Central memory CD8-positive, alpha-beta T cell (primary cell): ENCODE measurements around the gene NEMP1.
"Not testable (repeated sequence)": the region's sequence is repeated elsewhere in the genome, so short reads cannot be mapped to it uniquely, and the experiment has no call there.

Source experiments
- ATAC-seq: fragments of 150-1000 bp; cut with Tn5 transposase; replicated peaks from 2 replicates; pipeline ENCODE4 v1.10.0; 2022; ENCODE audit warnings: mild to moderate bottlenecking, moderate FRiP score, moderate number of reproducible peaks; ENCODE audit not compliant: poor library complexity, severe bottlenecking; ENCODE audit errors: extremely low read depth
- DNase-seq, 2 donors: peaks; one replicate each; pipeline ENCODE4 v3.0.0; 2021; ENCODE audit warnings: low spot score in 2 of 2
- H3K27ac Mint-ChIP-seq: one replicate; pipeline ENCODE4 v1.8.0; 2022; ENCODE audit warnings: low read depth, mild to moderate bottlenecking, moderate library complexity, mixed read lengths
- H3K27me3 Mint-ChIP-seq: one replicate; pipeline ENCODE4 v1.8.0; 2022; ENCODE audit warnings: mixed read lengths
- H3K36me3 Mint-ChIP-seq: one replicate; pipeline ENCODE4 v1.8.0; 2022; ENCODE audit warnings: mild to moderate bottlenecking, moderate library complexity, mixed read lengths; ENCODE audit not compliant: insufficient read depth
- H3K4me1 Mint-ChIP-seq: one replicate; pipeline ENCODE4 v1.8.0; 2022; ENCODE audit warnings: mixed read lengths
- H3K4me3 Mint-ChIP-seq: one replicate; pipeline ENCODE4 v1.8.0; 2022; ENCODE audit warnings: mild to moderate bottlenecking, moderate library complexity, mixed read lengths
- H3K9me3 Mint-ChIP-seq: one replicate; pipeline ENCODE4 v1.8.0; 2022; ENCODE audit warnings: mixed read lengths

Gene NEMP1

GRCh38 chr12:57080855-57081254 is 2.3 kb upstream of the NEMP1 start:
- ATAC-seq, result no peak
- no peak overlapping the region for H3K4me3 Mint-ChIP-seq
- H3K27me3 Mint-ChIP-seq, result no peaks in the 10 kb centered on the region

GRCh38 chr12:57079821-57080220 is 1.2 kb upstream of the NEMP1 start:
- H3K27me3 Mint-ChIP-seq, result no peaks in the 10 kb centered on the region
- DNase-seq (no peak), ATAC-seq (no peak)
- H3K36me3 Mint-ChIP-seq, result peaks cover 13% of the 10 kb centered on the region
- no peaks in the 10 kb centered on the region for H3K9me3 Mint-ChIP-seq
- peaks cover 13% of the 10 kb centered on the region for H3K4me1 Mint-ChIP-seq
- no peak overlapping the region for H3K4me3 Mint-ChIP-seq
- no peak overlapping the region for H3K27ac Mint-ChIP-seq

More at GRCh38 chr12:57080855-57081254, 2.3 kb upstream of the NEMP1 start:
- no peak for DNase-seq
- no peaks in the 10 kb centered on the region for H3K9me3 Mint-ChIP-seq
- H3K27ac Mint-ChIP-seq, result no peak overlapping the region
- peaks cover 13% of the 10 kb centered on the region for H3K36me3 Mint-ChIP-seq
- peaks cover 21% of the 10 kb centered on the region for H3K4me1 Mint-ChIP-seq

DNA sequence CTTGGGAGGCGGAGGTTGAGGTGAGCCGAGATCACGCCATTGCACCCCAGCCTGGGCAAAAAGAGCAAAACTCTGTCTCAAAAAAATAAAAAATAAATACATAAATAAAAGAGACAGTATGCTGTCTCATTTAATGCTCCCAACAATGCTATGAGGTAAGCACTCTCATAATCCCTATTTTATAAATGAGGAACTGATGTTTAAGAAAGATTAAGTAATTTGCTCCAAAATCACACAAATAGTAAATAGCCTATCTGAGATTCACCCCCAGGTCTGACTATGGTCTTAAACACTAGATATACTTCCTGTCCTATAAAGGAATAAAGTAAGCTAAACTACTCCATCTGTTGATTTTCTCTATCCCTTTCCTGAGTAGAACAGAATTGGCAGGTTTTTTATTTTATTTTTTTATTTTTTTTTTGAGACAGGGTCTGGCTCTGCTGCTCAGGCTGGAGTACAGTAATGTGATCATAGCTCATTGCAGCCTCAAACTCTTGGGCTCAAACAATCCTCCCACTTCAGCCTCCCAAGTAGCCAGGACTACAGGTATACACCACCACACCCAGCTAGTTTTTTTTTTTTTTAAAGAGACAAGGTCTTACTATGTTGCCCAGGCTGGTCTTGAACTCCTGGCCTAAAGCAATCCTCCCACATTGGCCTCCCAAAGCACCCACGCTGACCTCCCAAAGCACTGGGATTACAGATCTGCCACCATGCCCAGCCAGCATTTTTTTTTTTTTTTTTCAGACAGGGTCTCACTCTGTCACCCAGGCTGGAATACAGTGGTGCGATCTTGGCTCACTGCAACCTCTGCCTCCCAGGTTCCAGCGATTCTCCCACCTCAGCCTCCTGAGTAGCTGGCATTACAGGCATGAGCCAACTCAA is 4.8 kb downstream of the NEMP1 start:
- not testable (repeated sequence) for H3K9me3 Mint-ChIP-seq, H3K4me3 Mint-ChIP-seq, DNase-seq, H3K27ac Mint-ChIP-seq, H3K27me3 Mint-ChIP-seq, ATAC-seq
- Mint-ChIP-seq H3K4me1 (peaks cover 22% of the 10 kb centered on the region), H3K36me3 (peaks cover 22% of the 10 kb centered on the region)

DNA sequence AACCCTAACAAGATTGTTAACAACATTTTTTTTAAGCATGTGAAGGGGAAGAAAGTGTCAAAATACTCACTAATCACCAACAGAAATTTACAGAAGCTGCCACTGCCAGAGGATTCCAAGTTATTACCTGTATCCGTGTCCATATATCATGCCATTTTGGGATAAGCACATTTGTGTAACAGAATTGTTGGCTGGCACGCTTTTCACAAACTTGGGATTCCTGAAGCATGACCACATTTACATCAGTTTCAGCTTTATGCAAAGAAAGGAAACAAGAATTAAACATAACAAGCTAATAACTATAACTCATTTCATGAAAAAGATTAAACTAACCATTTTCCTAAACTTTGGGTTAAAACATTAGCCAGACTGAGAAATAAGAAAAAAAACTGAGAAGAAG is 5.9 kb downstream of the NEMP1 start:
- ATAC-seq, result no peak
- H3K4me1 Mint-ChIP-seq, result peaks cover 16% of the 10 kb centered on the region
- H3K36me3 Mint-ChIP-seq, result peaks cover 17% of the 10 kb centered on the region
- DNase-seq, result no peak
- H3K27me3 Mint-ChIP-seq, result no peaks in the 10 kb centered on the region
- no peaks in the 10 kb centered on the region for H3K9me3 Mint-ChIP-seq
- peak overlapping the region; percentile 41 for H3K27ac Mint-ChIP-seq
- no peak overlapping the region for H3K4me3 Mint-ChIP-seq

GRCh38 chr12:57069523-57069922 is 9.1 kb downstream of the NEMP1 start:
- H3K4me3 Mint-ChIP-seq, result no peak overlapping the region
- peaks cover 12% of the 10 kb centered on the region for H3K36me3 Mint-ChIP-seq
- H3K4me1 Mint-ChIP-seq, result peaks cover 17% of the 10 kb centered on the region
- no peaks in the 10 kb centered on the region for H3K9me3 Mint-ChIP-seq
- peak overlapping the region; percentile 17 for H3K27ac Mint-ChIP-seq
- H3K27me3 Mint-ChIP-seq, result no peaks in the 10 kb centered on the region
- DNase-seq, result peak; percentile 34 to 59
- peak; percentile 96 for ATAC-seq

DNA sequence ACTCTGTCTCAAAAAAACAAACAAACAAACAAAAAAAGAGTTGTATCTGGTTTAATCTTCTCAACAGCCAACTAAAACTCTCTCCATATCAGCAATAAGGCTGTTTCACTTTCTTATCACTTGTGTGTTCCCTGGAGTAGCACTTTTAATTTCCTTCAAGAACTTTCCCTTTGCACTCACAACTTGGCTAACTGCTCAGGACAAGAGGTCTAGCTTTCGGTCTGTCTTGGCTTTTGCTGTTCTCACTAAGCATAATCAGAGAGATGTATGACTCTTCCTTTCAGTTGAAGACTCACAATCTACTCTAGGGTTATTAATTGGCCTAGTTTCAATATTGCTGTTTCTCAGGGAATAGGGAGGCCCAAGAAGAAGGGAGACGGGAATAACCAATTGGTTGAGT is 12.3 kb downstream of the NEMP1 start:
- H3K36me3 Mint-ChIP-seq, result peaks cover 6% of the 10 kb centered on the region
- H3K9me3 Mint-ChIP-seq, result no peaks in the 10 kb centered on the region
- no peak for ATAC-seq
- DNase-seq, result no peak
- H3K27me3 Mint-ChIP-seq, result no peaks in the 10 kb centered on the region
- no peak overlapping the region for H3K4me3 Mint-ChIP-seq
- H3K27ac Mint-ChIP-seq, result peak overlapping the region; percentile 61
- peaks cover 20% of the 10 kb centered on the region for H3K4me1 Mint-ChIP-seq

DNA sequence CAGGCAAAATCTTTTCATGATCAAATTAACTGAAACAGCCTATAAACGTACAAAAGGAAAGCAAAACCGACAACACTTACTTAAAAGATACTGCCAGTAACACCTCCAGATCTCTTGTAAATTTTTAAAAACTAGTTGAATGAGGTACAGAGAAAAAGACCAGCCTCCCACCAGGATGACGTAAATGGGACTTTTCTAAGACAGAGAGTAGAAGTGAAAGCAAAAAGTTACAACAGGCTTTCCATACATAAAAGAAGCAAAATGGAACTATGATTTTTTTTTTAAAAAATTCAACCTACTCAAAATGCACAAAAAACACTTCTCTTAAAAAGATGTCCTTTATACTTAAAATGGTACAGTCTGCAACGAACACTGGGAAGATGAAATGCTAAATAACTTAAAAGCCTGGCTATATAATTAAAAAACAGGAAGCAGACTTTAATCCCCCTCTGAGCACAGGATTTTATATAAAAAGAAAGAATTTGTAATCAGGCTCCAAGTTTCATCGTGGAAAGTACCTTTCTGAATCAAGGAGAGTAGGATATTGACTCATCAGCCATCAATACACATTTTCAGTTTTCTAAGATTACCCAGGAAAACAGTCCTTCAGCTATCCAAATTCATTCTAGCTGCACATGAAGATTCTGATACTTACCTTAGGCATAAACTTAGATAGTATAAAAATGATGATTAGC is 14.5 kb downstream of the NEMP1 start:
- H3K27ac Mint-ChIP-seq, result peak overlapping the region; percentile 98
- DNase-seq (peak in 1 of 2 donors; percentile 53), ATAC-seq (peak; percentile 100)
- peaks cover 4% of the 10 kb centered on the region for H3K36me3 Mint-ChIP-seq
- peaks cover 11% of the 10 kb centered on the region for H3K4me1 Mint-ChIP-seq
- H3K9me3 Mint-ChIP-seq, result no peaks in the 10 kb centered on the region
- peak overlapping the region; percentile 68 for H3K4me3 Mint-ChIP-seq
- no peaks in the 10 kb centered on the region for H3K27me3 Mint-ChIP-seq

- Mint-ChIP-seq H3K27ac (no peak overlapping the region), H3K27me3 (no peaks in the 10 kb centered on the region), H3K4me3 (no peak overlapping the region), H3K4me1 (no peaks in the 10 kb centered on the region), H3K36me3 (peaks cover 9% of the 10 kb centered on the region), H3K9me3 (no peaks in the 10 kb centered on the region)
- ATAC-seq (no peak), DNase-seq (no peak)
These were observed 20.1 kb downstream of the NEMP1 start for GRCh38 chr12:57058454-57058853.

GRCh38 chr12:57057067-57057751 is 21.4 kb downstream of the NEMP1 start:
- Mint-ChIP-seq H3K4me1 (no peaks in the 10 kb centered on the region), H3K9me3 (no peaks in the 10 kb centered on the region), H3K36me3 (peaks cover 9% of the 10 kb centered on the region), H3K4me3 (no peak overlapping the region), H3K27me3 (no peaks in the 10 kb centered on the region), H3K27ac (peak overlapping the region; percentile 62)
- DNase-seq (no peak), ATAC-seq (no peak)

GRCh38 chr12:57055824-57056223 is 22.8 kb downstream of the NEMP1 start:
- no peaks in the 10 kb centered on the region for H3K9me3 Mint-ChIP-seq
- H3K27ac Mint-ChIP-seq, result no peak overlapping the region
- H3K36me3 Mint-ChIP-seq, result peaks cover 9% of the 10 kb centered on the region
- H3K4me3 Mint-ChIP-seq, result no peak overlapping the region
- ATAC-seq, result no peak
- peaks cover 6% of the 10 kb centered on the region for H3K4me1 Mint-ChIP-seq
- no peak for DNase-seq
- no peaks in the 10 kb centered on the region for H3K27me3 Mint-ChIP-seq

GRCh38 chr12:57053901-57054300 is 24.7 kb downstream of the NEMP1 start:
- ATAC-seq, result not testable (repeated sequence)

DNA sequence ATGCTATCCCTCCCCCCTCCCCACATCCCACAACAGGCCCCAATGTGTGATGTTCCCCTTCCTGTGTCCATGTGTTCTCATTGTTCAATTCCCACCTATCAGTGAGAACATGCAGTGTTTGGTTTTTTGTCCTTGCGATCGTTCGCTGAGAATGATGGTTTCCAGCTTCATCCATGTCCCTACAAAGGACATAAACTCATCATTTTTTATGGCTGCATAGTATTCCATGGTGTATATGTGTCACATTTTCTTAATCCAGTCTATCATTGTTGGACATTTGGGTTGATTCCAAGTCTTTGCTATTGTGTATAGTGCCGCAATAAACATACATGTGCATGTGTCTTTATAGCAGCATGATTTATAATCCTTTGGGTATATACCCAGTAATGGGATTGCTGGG is 25.4 kb downstream of the NEMP1 start:
- H3K4me1 Mint-ChIP-seq, result peaks cover 15% of the 10 kb centered on the region
- H3K27me3 Mint-ChIP-seq, H3K4me3 Mint-ChIP-seq, H3K27ac Mint-ChIP-seq, ATAC-seq, H3K36me3 Mint-ChIP-seq, DNase-seq, H3K9me3 Mint-ChIP-seq: not testable (repeated sequence)

More at GRCh38 chr12:57053901-57054300, 24.7 kb downstream of the NEMP1 start:
- H3K9me3 Mint-ChIP-seq, H3K36me3 Mint-ChIP-seq, H3K27me3 Mint-ChIP-seq, DNase-seq, H3K27ac Mint-ChIP-seq, H3K4me3 Mint-ChIP-seq, H3K4me1 Mint-ChIP-seq: not testable (repeated sequence)
